ENCODE results near the gene AREG. TPM values are rescaled to one million over a fixed set of nuclear protein-coding genes. Genes with fewer than 3 reads are reported as not detected.

The AREG gene
- total and polyA plus RNA-seq, 2 of the 4 experiments (the other 2 are of a cell fraction): 0.17 to 0.18 TPM

DNA sequence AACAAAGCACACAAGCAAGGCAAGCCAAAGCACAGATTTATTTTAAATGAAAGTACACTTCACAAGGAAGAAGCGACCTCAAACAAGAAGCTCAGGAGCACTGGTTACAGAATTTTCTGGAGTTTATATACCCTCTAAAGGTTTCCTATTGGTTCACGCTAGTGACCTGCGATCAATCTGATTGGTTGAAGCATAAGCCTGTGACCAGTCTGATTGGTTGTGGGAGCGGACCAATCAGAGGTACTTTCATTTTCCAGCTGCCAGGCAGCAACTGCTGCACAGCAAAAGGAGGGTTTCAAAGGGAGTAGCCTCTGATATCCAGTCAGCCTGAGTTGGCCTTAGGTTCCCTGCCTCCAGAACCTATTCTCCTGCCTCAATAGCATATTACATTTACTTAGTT lies 4.6 kb upstream of the AREG start:
- no peak overlapping the region for H2BK120ac ChIP-seq (ENCODE audit: low read depth, low read length)
- no peak overlapping the region for H3K14ac ChIP-seq (replicated peaks; ENCODE audit: low read depth, low read length)
- ChIA-PET POLR2A (ENCODE audit: unreplicated experiment) (no interaction called here), CTCF (no interaction called here)
- no peak overlapping the region for H4K5ac ChIP-seq (ENCODE audit: low read depth, low read length)
- no peak overlapping the region for H2AK5ac ChIP-seq (ENCODE audit: low read depth, low read length)
- H3K27me3 ChIP-seq (ENCODE audit: control insufficient read depth, insufficient read depth, low read length): no peaks in the 10 kb centered on the region
- no peak overlapping the region for H2AK9ac ChIP-seq (replicated peaks; ENCODE audit: low read depth, low read length, poor library complexity)
- H3K4me2 ChIP-seq (ENCODE audit: low read depth, low read length): no peak overlapping the region
- H2BK15ac ChIP-seq (ENCODE audit: low read depth, low read length): no peak overlapping the region; the same call in 2 of the 3 replicates
- dilution Hi-C loops (cut with HindIII; ENCODE audit: low sequenced_read_pairs, unreplicated experiment) (no loop called here), in situ Hi-C loops (cut with MboI; ENCODE audit: low sequenced_read_pairs) (no loop called here), intact Hi-C loops (cut with micrococcal nuclease) (loop anchor here (10.0 kb wide), 1 partner anchor 234 kb away; no protein-coding TSS in a partner anchor)
- H3K18ac ChIP-seq (ENCODE audit: low read depth, low read length): no peak overlapping the region
- no peaks in the 10 kb centered on the region for H3K9me3 ChIP-seq (ENCODE audit: control insufficient read depth, insufficient read depth, low read length)
- ATAC-seq (ENCODE audit: low read depth): no peak
- no peaks in the 10 kb centered on the region for H3K4me1 ChIP-seq (ENCODE audit: control insufficient read depth, insufficient read depth, low read length)
- H2BK5ac ChIP-seq (ENCODE audit: low read depth, low read length, poor library complexity, severe bottlenecking): no peak overlapping the region
- H4K8ac ChIP-seq (ENCODE audit: low read depth in 2 of 2, low read length in 2 of 2): no peak overlapping the region
- no TSS peak for BruUV-seq (replicated peaks)
- H3K27ac ChIP-seq (ENCODE audit: insufficient read depth, low read length): no peak overlapping the region
- H3K4me3 ChIP-seq (ENCODE audit: insufficient read depth, low read depth, low read length): no peak overlapping the region
- H3K79me1 ChIP-seq (ENCODE audit: low read depth in 1 of 2, low read length in 2 of 2): no peaks in the 10 kb centered on the region
- no peaks in the 10 kb centered on the region for H3K36me3 ChIP-seq (ENCODE audit: control insufficient read depth, insufficient read depth, low read length)
- 100% methylated on average over 1 of the region's 4 CpGs; no CpG with 5 or more reads in 1 of the 2 experiments for WGBS, 2 experiments (ENCODE audit: extremely low coverage in 2 of 2, insufficient read length in 1 of 2)
- no peak overlapping the region for H3K4ac ChIP-seq (ENCODE audit: low read depth, low read length)
- no peak overlapping the region for H3K9ac ChIP-seq (ENCODE audit: low read depth, low read length)
- no peak overlapping the region for H2AFZ ChIP-seq (replicated peaks; ENCODE audit: low read length, poor library complexity)
- no peak overlapping the region for H4K91ac ChIP-seq (ENCODE audit: insufficient read depth, low read depth, low read length)
- TF ChIP-seq BHLHE40 (IDR thresholded peaks at IDR 0.05; ENCODE audit: low read depth, low read length): no peak
- no peaks in the 10 kb centered on the region for H3K9me1 ChIP-seq (ENCODE audit: insufficient read depth, low read length)
- no peaks in the 10 kb centered on the region for H4K20me1 ChIP-seq (ENCODE audit: insufficient read depth, low read length)
- DNase-seq: no peak
- H3K56ac ChIP-seq (ENCODE audit: extremely low read depth, insufficient read depth, low read length): no peak overlapping the region
- H3K23ac ChIP-seq (ENCODE audit: low read depth, low read length): no peak overlapping the region
- H2BK20ac ChIP-seq (ENCODE audit: low read depth, low read length): no peak overlapping the region

All from IMR-90 (cell line).